Activated T-cell treated with anti-CD3 and anti-CD28 coated beads, Interleukin-2, amount 50 U/mL, for 72 hours (primary cell): Measurements from ENCODE around the gene HECW1. TPM values are rescaled to one million over a fixed set of nuclear protein-coding genes. Genes with fewer than 3 reads are reported as not detected.

Experiments used
- ATAC-seq, 2 donors: fragments of 150-1000 bp; cut with Tn5 transposase; replicated peaks in 1 of 2; 2 replicates each; pipeline ENCODE4 v1.10.0; 2021; ENCODE audit warnings: moderate library complexity in 2 of 2, mild to moderate bottlenecking in 1 of 2
- DNase-seq, 2 donors: peaks; one replicate each; pipeline ENCODE4 v3.0.0; 2021 to 2022; ENCODE audit warnings: mixed read lengths in 1 of 2
- H3K27ac Mint-ChIP-seq: one replicate; pipeline ENCODE4 v1.8.0; 2022; ENCODE audit warnings: mild to moderate bottlenecking, moderate library complexity, mixed read lengths
- H3K27me3 Mint-ChIP-seq: one replicate; pipeline ENCODE4 v1.8.0; 2022; ENCODE audit warnings: low read depth, mixed read lengths
- H3K36me3 Mint-ChIP-seq, 2 donors: one replicate each; pipeline ENCODE4 v1.8.0; 2022; ENCODE audit warnings: mixed read lengths in 2 of 2, mild to moderate bottlenecking in 1 of 2; ENCODE audit not compliant: insufficient read depth in 2 of 2
- H3K4me1 Mint-ChIP-seq: one replicate; pipeline ENCODE4 v1.8.0; 2022; ENCODE audit warnings: low read depth, mixed read lengths
- H3K4me3 Mint-ChIP-seq, 2 donors: one replicate each; pipeline ENCODE4 v1.8.0; 2022; ENCODE audit warnings: mild to moderate bottlenecking in 2 of 2, mixed read lengths in 2 of 2, moderate library complexity in 2 of 2
- H3K9me3 Mint-ChIP-seq, 2 donors: one replicate each; pipeline ENCODE4 v1.8.0; 2022; ENCODE audit warnings: mixed read lengths in 2 of 2
- total RNA-seq, 2 donors: library from RNA; stranded (reverse); gene quantifications; one replicate each; pipeline ENCODE4 v1.2.3, GENCODE V29; 2022

HECW1 gene
- total RNA-seq, 2 donors from 2014 or later = not detected

GRCh38 chr7:43364391-43364790, 251.9 kb downstream of the HECW1 start:
- ATAC-seq (no peak), DNase-seq (no peak)
- no peak overlapping the region for H3K4me3 Mint-ChIP-seq
- no peaks in the 10 kb centered on the region for H3K36me3 Mint-ChIP-seq
- no peaks in the 10 kb centered on the region for H3K4me1 Mint-ChIP-seq
- no peak overlapping the region for H3K27ac Mint-ChIP-seq
- no peaks in the 10 kb centered on the region for H3K9me3 Mint-ChIP-seq
- H3K27me3 Mint-ChIP-seq = no peaks in the 10 kb centered on the region

- Mint-ChIP-seq H3K27me3 (peaks cover 14% of the 10 kb centered on the region), H3K4me1 (no peaks in the 10 kb centered on the region), H3K9me3 (no peaks in the 10 kb centered on the region), H3K4me3 (no peak overlapping the region), H3K27ac (no peak overlapping the region), H3K36me3 (no peaks in the 10 kb centered on the region)
- no peak for DNase-seq
- ATAC-seq = no peak
Observed at GRCh38 chr7:43372676-43373355, 260.4 kb downstream of the HECW1 start.

DNA sequence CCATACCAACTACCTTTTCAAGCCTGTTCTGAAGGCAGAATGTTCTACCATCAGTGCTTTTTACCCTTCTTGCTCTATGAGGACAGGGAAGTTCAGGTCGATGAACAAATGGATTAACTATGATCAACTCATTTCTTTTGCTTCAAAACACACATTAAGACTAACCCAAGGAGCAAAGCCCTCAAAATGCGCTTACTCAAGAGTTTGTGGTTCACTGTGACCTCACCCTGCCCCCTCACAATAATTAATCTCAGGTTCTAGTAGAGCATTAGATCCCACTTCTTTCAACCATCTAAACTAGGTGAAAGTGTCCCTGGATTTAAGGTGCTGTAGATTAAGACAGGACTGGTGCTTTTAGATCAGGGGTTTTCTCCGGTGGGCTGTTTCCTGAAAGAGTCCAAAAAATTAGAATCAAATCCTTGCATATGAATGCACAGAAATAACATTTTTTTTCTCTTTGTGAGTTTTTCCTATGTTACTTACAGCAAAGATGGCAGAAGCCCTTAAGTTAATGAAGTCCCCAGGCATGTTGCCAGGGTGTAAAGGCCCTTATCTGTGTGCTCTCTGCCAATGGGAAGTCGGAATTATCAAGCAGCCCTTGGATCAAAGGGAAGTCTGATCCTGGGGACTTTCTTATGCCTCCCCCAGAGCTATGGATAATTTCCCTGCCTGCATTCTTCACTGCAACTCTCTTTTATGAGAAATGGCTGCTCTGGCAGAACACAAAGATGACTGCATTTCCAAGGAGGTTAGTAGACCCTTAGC, 264.9 kb downstream of the HECW1 start:
- H3K4me1 Mint-ChIP-seq = no peaks in the 10 kb centered on the region
- no peaks in the 10 kb centered on the region for H3K36me3 Mint-ChIP-seq
- DNase-seq = no peak
- no peak overlapping the region for H3K27ac Mint-ChIP-seq
- no peaks in the 10 kb centered on the region for H3K9me3 Mint-ChIP-seq
- ATAC-seq = no peak
- H3K27me3 Mint-ChIP-seq = peaks cover 15% of the 10 kb centered on the region
- no peak overlapping the region for H3K4me3 Mint-ChIP-seq

GRCh38 chr7:43379210-43379609, 266.8 kb downstream of the HECW1 start:
- no peak overlapping the region for H3K27ac Mint-ChIP-seq

GRCh38 chr7:43384616-43385308, 272.3 kb downstream of the HECW1 start:
- no peak overlapping the region for H3K27ac Mint-ChIP-seq
- H3K4me3 Mint-ChIP-seq = no peak overlapping the region
- H3K27me3 Mint-ChIP-seq = peaks cover 26% of the 10 kb centered on the region
- ATAC-seq (no peak), DNase-seq (no peak)
- H3K4me1 Mint-ChIP-seq = peaks cover 11% of the 10 kb centered on the region
- H3K9me3 Mint-ChIP-seq = peaks cover 3 to 4% of the 10 kb centered on the region in 2 donors
- H3K36me3 Mint-ChIP-seq = peaks cover 3 to 5% of the 10 kb centered on the region in 2 donors

More at GRCh38 chr7:43379210-43379609, 266.8 kb downstream of the HECW1 start:
- peaks cover 19% of the 10 kb centered on the region for H3K27me3 Mint-ChIP-seq
- H3K36me3 Mint-ChIP-seq = no peaks in the 10 kb centered on the region
- no peak for DNase-seq
- ATAC-seq = no peak
- H3K4me3 Mint-ChIP-seq = no peak overlapping the region
- peaks cover 0 to 1% of the 10 kb centered on the region in 2 donors for H3K9me3 Mint-ChIP-seq
- H3K4me1 Mint-ChIP-seq = no peaks in the 10 kb centered on the region

DNA sequence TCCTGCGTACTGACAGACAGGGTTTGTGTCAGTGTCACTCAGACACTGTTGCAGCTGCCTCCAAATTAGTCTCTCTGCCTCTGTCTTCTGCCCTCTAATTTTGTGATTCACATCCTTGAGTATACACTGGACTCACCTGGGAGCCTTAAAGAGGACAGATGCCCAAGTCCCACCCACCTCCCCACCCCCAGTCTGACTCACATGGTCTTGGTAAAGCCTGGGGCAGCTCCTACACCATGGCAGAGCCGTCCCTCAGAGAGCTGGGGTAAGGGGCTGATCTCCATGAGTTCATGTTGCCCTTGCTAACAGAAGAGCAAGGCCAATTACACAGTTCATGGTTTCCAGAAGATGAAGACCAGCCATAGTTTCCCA, 272.8 kb downstream of the HECW1 start:
- Mint-ChIP-seq H3K4me1 (peaks cover 11% of the 10 kb centered on the region), H3K27me3 (peaks cover 26% of the 10 kb centered on the region), H3K36me3 (peaks cover 3 to 5% of the 10 kb centered on the region in 2 donors), H3K4me3 (no peak overlapping the region), H3K9me3 (peaks cover 3 to 4% of the 10 kb centered on the region in 2 donors), H3K27ac (no peak overlapping the region)
- ATAC-seq = no peak
- no peak for DNase-seq

DNA sequence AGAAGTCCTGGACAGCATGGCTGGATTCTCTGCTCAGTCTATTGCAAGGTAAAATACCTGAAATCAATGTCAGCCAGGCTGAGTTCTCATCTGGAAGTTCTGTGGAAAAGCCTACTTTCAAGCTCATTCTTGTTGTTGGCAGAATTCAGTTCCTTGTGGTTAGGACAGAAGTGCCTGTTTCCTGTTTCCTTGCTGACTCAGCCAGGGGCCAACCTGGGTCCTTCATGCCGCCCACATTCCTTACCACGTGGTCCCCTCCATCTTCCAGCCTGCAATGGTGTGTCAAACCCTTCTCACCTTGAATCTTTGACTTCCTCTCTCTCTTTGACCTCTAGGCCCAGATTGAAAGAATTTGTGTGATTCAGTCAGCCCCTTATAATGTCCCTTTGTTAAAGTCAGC, 273.4 kb downstream of the HECW1 start:
- Mint-ChIP-seq H3K4me1 (peaks cover 11% of the 10 kb centered on the region), H3K4me3 (no peak overlapping the region), H3K27ac (no peak overlapping the region), H3K36me3 (peaks cover 3 to 5% of the 10 kb centered on the region in 2 donors), H3K27me3 (peaks cover 26% of the 10 kb centered on the region), H3K9me3 (peaks cover 3 to 4% of the 10 kb centered on the region in 2 donors)
- peak; percentile 8 to 12 for DNase-seq
- peak; percentile 25 to 48 for ATAC-seq

DNA sequence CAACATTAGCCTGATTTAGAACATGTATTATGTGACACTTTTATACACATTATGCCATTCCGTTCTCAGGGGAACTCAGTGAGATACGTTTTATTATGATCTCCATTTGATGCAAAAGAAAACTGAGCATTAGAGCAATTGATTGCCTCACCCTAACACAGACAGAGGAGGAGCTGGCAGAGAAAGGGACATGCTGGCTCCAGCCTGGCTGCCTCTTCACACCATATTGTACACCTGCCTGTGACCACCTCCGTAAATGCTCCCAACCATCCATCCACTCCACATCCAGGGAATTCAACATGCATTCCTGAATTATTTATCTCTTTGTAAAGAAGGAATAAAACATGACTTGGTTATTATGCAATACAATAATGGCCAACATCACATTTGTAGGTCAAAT, 275.5 kb downstream of the HECW1 start:
- H3K36me3 Mint-ChIP-seq = peaks cover 3 to 5% of the 10 kb centered on the region in 2 donors
- peaks cover 11% of the 10 kb centered on the region for H3K4me1 Mint-ChIP-seq
- DNase-seq (no peak), ATAC-seq (no peak)
- peaks cover 24% of the 10 kb centered on the region for H3K27me3 Mint-ChIP-seq
- H3K4me3 Mint-ChIP-seq = no peak overlapping the region
- H3K9me3 Mint-ChIP-seq = peaks cover 3 to 4% of the 10 kb centered on the region in 2 donors
- no peak overlapping the region for H3K27ac Mint-ChIP-seq

- Mint-ChIP-seq H3K27me3 (peaks cover 20% of the 10 kb centered on the region), H3K36me3 (peaks cover 3 to 5% of the 10 kb centered on the region in 2 donors), H3K4me1 (peaks cover 8% of the 10 kb centered on the region), H3K27ac (no peak overlapping the region), H3K4me3 (no peak overlapping the region), H3K9me3 (peaks cover 3% of the 10 kb centered on the region in 2 donors)
- DNase-seq (no peak), ATAC-seq (no peak)
Observed at GRCh38 chr7:43390576-43390975, 278.1 kb downstream of the HECW1 start.

- Mint-ChIP-seq H3K4me1 (no peaks in the 10 kb centered on the region), H3K27ac (no peak overlapping the region), H3K4me3 (no peak overlapping the region), H3K36me3 (no peaks in the 10 kb centered on the region), H3K27me3 (peaks cover 28% of the 10 kb centered on the region), H3K9me3 (no peaks in the 10 kb centered on the region)
- DNase-seq (no peak), ATAC-seq (no peak)
Observed at GRCh38 chr7:43391518-43391917, 279.1 kb downstream of the HECW1 start.

DNA sequence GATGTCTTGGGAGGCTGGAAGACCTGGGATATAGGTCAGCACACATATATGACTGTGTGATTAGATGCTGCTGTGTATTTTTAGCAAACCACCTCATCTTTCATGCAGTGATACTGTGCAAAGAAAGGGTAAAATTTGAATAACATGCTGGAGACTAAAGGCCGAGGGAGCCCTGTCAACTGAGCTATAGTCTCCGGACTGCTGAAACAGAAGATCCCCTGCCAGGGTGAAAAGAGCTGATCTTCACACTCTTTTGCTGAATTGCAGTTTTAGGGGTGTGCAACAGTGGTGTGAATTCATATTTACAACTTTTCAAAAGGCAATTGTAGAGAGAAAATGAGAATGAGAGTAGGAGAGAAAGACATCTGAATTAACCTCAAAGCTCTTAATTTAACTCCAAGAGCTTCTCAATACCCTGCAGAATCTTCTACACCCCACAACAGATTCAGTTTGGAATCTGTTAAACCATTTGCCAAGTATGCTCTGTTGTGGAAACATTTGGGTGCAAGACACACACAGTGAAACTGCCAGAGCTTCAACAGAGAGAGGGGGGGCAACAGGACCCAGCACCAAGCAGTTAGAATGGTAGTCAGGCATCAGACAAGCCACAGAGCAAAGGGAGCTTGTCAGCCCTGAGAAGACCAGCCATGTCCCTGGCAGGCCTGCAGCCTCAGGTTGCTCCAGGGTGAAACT, 280.3 kb downstream of the HECW1 start:
- no peaks in the 10 kb centered on the region for H3K36me3 Mint-ChIP-seq
- H3K9me3 Mint-ChIP-seq = no peaks in the 10 kb centered on the region
- DNase-seq = no peak
- H3K27me3 Mint-ChIP-seq = peaks cover 32% of the 10 kb centered on the region
- no peak overlapping the region for H3K27ac Mint-ChIP-seq
- no peak for ATAC-seq
- no peak overlapping the region for H3K4me3 Mint-ChIP-seq
- H3K4me1 Mint-ChIP-seq = no peaks in the 10 kb centered on the region

DNA sequence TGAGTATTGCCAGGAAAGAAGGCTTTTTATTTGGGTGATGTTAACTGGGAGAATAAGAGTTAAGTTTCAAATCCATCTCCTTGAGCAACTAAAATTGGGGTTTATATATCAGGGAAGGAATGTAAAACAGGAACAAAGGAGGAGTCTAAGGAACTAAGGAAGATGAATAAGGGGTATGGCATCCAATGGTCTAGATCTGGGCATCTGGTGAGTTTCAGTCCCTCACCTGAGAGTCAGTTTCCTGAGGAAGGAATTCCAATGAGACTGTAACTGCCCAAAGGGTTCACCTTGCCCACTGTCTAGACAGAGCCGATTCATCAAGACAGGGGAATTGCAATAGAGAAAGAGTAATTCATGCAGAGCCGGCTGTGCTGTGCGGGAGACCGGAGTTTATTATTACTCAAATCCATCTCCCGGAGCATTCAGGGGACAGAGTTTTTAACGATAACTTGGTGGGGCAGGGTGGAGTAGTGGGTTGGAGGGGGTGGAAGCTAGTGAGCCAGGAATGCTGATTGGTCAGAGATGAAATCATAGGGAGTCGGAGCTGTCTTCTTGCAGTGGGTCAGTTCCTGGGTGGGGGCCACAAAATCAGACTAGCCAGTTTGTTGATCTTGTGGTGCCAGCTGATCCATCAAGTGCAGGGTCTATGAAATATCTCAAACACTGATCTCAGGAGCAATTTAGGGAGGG, 282.1 kb downstream of the HECW1 start:
- no peaks in the 10 kb centered on the region for H3K9me3 Mint-ChIP-seq
- H3K27me3 Mint-ChIP-seq = peaks cover 47% of the 10 kb centered on the region
- H3K4me1 Mint-ChIP-seq = no peaks in the 10 kb centered on the region
- ATAC-seq (no peak), DNase-seq (no peak)
- no peak overlapping the region for H3K27ac Mint-ChIP-seq
- H3K36me3 Mint-ChIP-seq = no peaks in the 10 kb centered on the region
- H3K4me3 Mint-ChIP-seq = no peak overlapping the region
